ENCODE measurements around the gene GTF3C5.

GRCh38 chr9:133008406-133008805 is 22.4 kb upstream of the GTF3C5 start:
- TF ChIP-seq ZNF263 (CRISPR knock-in tag; IDR thresholded peaks at IDR 0.05; ENCODE audit: low read depth), result no peak
- no peak for TF ChIP-seq TEAD1 (CRISPR knock-in tag; IDR thresholded peaks at IDR 0.05)
- no peak for TF ChIP-seq GABPB1 (CRISPR knock-in tag; IDR thresholded peaks at IDR 0.05)
- TF ChIP-seq CTCF (IDR thresholded peaks at IDR 0.05), result no peak

Data from WTC11 (cell line).